AG04449 (cell line): ENCODE data around the gene TECTA.
"Not testable (repeated sequence)": the region's sequence is repeated elsewhere in the genome, so short reads cannot be mapped to it uniquely, and the experiment has no call there.

ENCODE experiments used
- CTCF ChIA-PET: fragments of 350-600 bp; formaldehyde crosslinking; extraction: SDS; loops from one replicate; lab custom pipeline; 2021; ENCODE audit warnings: antibody characterized with exemption; lab: Yijun Ruan, JAX
- POLR2A ChIA-PET: fragments of 400-600, 350-600 bp; formaldehyde crosslinking; extraction: SDS; loops from one replicate; lab custom pipeline; 2020; ENCODE audit warnings: antibody characterized with exemption, inconsistent platforms; lab: Yijun Ruan, JAX
- DNase-seq: peaks from one replicate; pipeline ENCODE4 v3.0.0-alpha.2; 2010; ENCODE audit warnings: low read depth, low spot score
- H3K4me3 ChIP-seq: 2 replicates; pipeline ENCODE4 v1.5.1; 2011; ENCODE audit warnings: low read depth, mild to moderate bottlenecking, control low read depth, low read length
- TF ChIP-seq, protein P1 (sequence below): IDR thresholded peaks from one replicate; pipeline ENCODE4 v1.5.1; 2011; ENCODE audit warnings: mild to moderate bottlenecking, moderate library complexity, low read length, control low read depth, inconsistent platforms; ENCODE audit not compliant: insufficient read depth; ENCODE audit errors: missing control alignments

TECTA gene

GRCh38 chr11:121113611-121114010, 12.6 kb downstream of the TECTA start:
- ChIA-PET CTCF (interaction anchor here (1.0 to 1.6 kb wide), 2 partner anchors 9 to 29 kb away, joined by 3 to 6 read pairs; no protein-coding TSS in a partner anchor), POLR2A (no interaction called here)
- no peak overlapping the region for H3K4me3 ChIP-seq
- TF ChIP-seq, protein P1, sequence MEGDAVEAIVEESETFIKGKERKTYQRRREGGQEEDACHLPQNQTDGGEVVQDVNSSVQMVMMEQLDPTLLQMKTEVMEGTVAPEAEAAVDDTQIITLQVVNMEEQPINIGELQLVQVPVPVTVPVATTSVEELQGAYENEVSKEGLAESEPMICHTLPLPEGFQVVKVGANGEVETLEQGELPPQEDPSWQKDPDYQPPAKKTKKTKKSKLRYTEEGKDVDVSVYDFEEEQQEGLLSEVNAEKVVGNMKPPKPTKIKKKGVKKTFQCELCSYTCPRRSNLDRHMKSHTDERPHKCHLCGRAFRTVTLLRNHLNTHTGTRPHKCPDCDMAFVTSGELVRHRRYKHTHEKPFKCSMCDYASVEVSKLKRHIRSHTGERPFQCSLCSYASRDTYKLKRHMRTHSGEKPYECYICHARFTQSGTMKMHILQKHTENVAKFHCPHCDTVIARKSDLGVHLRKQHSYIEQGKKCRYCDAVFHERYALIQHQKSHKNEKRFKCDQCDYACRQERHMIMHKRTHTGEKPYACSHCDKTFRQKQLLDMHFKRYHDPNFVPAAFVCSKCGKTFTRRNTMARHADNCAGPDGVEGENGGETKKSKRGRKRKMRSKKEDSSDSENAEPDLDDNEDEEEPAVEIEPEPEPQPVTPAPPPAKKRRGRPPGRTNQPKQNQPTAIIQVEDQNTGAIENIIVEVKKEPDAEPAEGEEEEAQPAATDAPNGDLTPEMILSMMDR, result no peak
- no peak for DNase-seq

DNA sequence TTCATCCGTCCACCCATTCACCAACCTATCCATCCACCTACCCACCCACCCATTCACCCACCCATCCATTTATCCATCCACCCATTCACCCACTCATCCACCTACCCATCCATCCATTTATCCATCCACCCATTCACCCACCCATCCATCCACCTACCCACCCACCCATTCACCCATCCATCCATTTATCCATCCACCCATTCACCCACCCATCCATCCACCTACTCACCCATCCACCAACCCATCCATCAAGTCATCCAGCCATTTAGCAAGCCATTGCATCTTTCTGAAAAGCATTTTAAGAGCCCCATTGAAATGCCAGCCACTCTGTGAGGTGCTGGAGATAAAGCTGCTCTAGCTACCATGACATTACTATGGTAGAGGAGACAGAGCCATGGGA, 14.0 kb downstream of the TECTA start:
- POLR2A ChIA-PET, DNase-seq, CTCF ChIA-PET, H3K4me3 ChIP-seq: not testable (repeated sequence)

- CTCF ChIA-PET, result no interaction called here
- no peak for DNase-seq
- TF ChIP-seq, protein P1, result no peak
- H3K4me3 ChIP-seq, result no peak overlapping the region
- POLR2A ChIA-PET, result no interaction called here
Measured at GRCh38 chr11:121117788-121118187, 16.7 kb downstream of the TECTA start.

- H3K4me3 ChIP-seq, result no peak overlapping the region
- DNase-seq, result no peak
- ChIA-PET CTCF (interaction anchor here (1.1 kb wide), 1 partner anchor 318 kb away, joined by 3 read pairs; no protein-coding TSS in a partner anchor), POLR2A (interaction anchor here (0.7 kb wide), 1 partner anchor 1426 kb away, joined by 3 read pairs; no protein-coding TSS in a partner anchor)
- TF ChIP-seq, protein P1, result no peak
Measured at GRCh38 chr11:121119440-121119839, 18.4 kb downstream of the TECTA start.

- no peak for DNase-seq
- no peak overlapping the region for H3K4me3 ChIP-seq
- TF ChIP-seq, protein P1, result no peak
- ChIA-PET CTCF (interaction anchor here (2.1 kb wide), 1 partner anchor 9 kb away, joined by 6 read pairs; no protein-coding TSS in a partner anchor), POLR2A (no interaction called here)
Measured at GRCh38 chr11:121122328-121122727, 21.3 kb downstream of the TECTA start.

- TF ChIP-seq, protein P1, result no peak
- no peak overlapping the region for H3K4me3 ChIP-seq
- ChIA-PET CTCF (interaction anchor here (2.1 kb wide), 1 partner anchor 10 kb away, joined by 6 read pairs; no protein-coding TSS in a partner anchor), POLR2A (no interaction called here)
- DNase-seq, result no peak
Measured at GRCh38 chr11:121123496-121124069, 22.5 kb downstream of the TECTA start.

DNA sequence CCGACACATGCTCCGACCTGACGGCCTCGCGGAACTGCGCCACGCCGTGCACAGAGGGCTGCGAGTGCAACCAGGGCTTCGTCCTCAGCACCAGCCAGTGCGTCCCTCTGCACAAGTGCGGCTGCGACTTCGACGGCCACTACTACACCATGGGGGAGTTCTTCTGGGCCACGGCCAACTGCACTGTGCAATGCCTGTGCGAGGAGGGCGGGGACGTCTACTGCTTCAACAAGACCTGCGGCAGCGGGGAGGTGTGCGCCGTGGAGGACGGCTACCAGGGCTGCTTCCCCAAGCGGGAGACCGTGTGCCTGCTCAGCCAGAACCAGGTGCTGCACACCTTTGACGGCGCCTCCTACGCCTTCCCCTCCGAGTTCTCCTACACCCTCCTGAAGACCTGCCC, 26.8 kb downstream of the TECTA start:
- POLR2A ChIA-PET, result no interaction called here
- H3K4me3 ChIP-seq, result no peak overlapping the region
- TF ChIP-seq, protein P1, result no peak
- no peak for DNase-seq
- CTCF ChIA-PET, result no interaction called here
